GM23338 (cell line): ENCODE data around the gene DCDC1. TPM values are rescaled to one million over a fixed set of nuclear protein-coding genes. Genes with fewer than 3 reads are reported as not detected.

Experiments used
- ATAC-seq: fragments of 200-7000 bp; cut with Tn5 transposase; 3 replicates; pipeline ENCODE4 v1.9.1; 2020
- DNase-seq: peaks from one replicate; pipeline ENCODE4 v3.0.0-alpha.2; 2015; ENCODE audit warnings: low spot score
- H2AFZ ChIP-seq: fragments of 200-600 bp; sonication (generic); 2 replicates; pipeline ENCODE4 v1.8.0; 2016; ENCODE audit warnings: antibody characterized with exemption, mild to moderate bottlenecking, moderate library complexity
- H3F3A ChIP-seq: fragments of 200-600 bp; sonication (generic); replicated peaks from 2 replicates; pipeline ENCODE4 v1.8.0; 2017; ENCODE audit warnings: antibody characterized with exemption, mixed run types, low read depth
- H3K27ac ChIP-seq: fragments of 200-600 bp; sonication (generic); 2 replicates; pipeline ENCODE4 v1.6.1; 2016; ENCODE audit warnings: low read depth
- H3K27me3 ChIP-seq: fragments of 200-600 bp; sonication (generic); 2 replicates; pipeline ENCODE4 v1.8.0; 2016; ENCODE audit warnings: mild to moderate bottlenecking, mixed run types, moderate library complexity; ENCODE audit not compliant: insufficient read depth
- H3K36me3 ChIP-seq: fragments of 200-600 bp; sonication (generic); 2 replicates; pipeline ENCODE4 v1.8.0; 2016; ENCODE audit warnings: mild to moderate bottlenecking; ENCODE audit not compliant: insufficient read depth
- H3K4me1 ChIP-seq: fragments of 200-600 bp; sonication (generic); 2 replicates; pipeline ENCODE4 v1.8.0; 2016; ENCODE audit warnings: mild to moderate bottlenecking, moderate library complexity; ENCODE audit not compliant: insufficient read depth
- H3K4me2 ChIP-seq: fragments of 200-600 bp; sonication (generic); 2 replicates; pipeline ENCODE4 v1.7.1; 2017; ENCODE audit warnings: mixed run types
- H3K4me3 ChIP-seq: fragments of 200-600 bp; sonication (generic); 2 replicates; pipeline ENCODE4 v1.6.1; 2016; ENCODE audit warnings: mixed run types
- H3K79me2 ChIP-seq: fragments of 200-600 bp; sonication (generic); replicated peaks from 2 replicates; pipeline ENCODE4 v1.8.0; 2017; ENCODE audit warnings: mild to moderate bottlenecking; ENCODE audit not compliant: insufficient read depth
- H3K9me2 ChIP-seq: fragments of 200-600 bp; sonication (generic); 2 replicates; pipeline ENCODE4 v1.8.0; 2017; ENCODE audit not compliant: insufficient read depth
- H4K20me1 ChIP-seq: fragments of 200-600 bp; sonication (generic); replicated peaks from 2 replicates; pipeline ENCODE4 v1.8.0; 2017; ENCODE audit warnings: mild to moderate bottlenecking; ENCODE audit not compliant: insufficient read depth
- H3K27ac Mint-ChIP-seq: 2 replicates; pipeline ENCODE4 v1.8.0; 2020; ENCODE audit warnings: inconsistent platforms, mild to moderate bottlenecking, moderate library complexity, mixed read lengths
- H3K27me3 Mint-ChIP-seq: 3 replicates; pipeline ENCODE4 v1.8.0; 2022; ENCODE audit warnings: low read depth, mild to moderate bottlenecking, moderate library complexity, mixed read lengths, inconsistent platforms; ENCODE audit not compliant: insufficient read depth, poor library complexity
- H3K36me3 Mint-ChIP-seq: 3 replicates; pipeline ENCODE4 v1.8.0; 2021; ENCODE audit warnings: low read depth, mild to moderate bottlenecking, inconsistent platforms, moderate library complexity, mixed read lengths
- H3K4me1 Mint-ChIP-seq: 3 replicates; pipeline ENCODE4 v1.8.0; 2020; ENCODE audit warnings: mild to moderate bottlenecking, inconsistent platforms, mixed read lengths
- H3K4me3 Mint-ChIP-seq: 3 replicates; pipeline ENCODE4 v1.8.0; 2021; ENCODE audit warnings: moderate library complexity, mild to moderate bottlenecking, inconsistent platforms, mixed read lengths
- H3K9me3 Mint-ChIP-seq: 3 replicates; pipeline ENCODE4 v1.8.0; 2020; ENCODE audit warnings: moderate library complexity, mild to moderate bottlenecking, inconsistent platforms, mixed read lengths
- CREB1 ChIP-seq: fragments of 250-450 bp; sonication (Bioruptor Pico); IDR thresholded peaks from 2 replicates; pipeline ENCODE4 v1.5.0; 2020; ENCODE audit warnings: low read depth, mild to moderate bottlenecking, moderate library complexity
- CTCF ChIP-seq, 2 experiments: fragments of 200-600 bp in 1 of 2; sonication (generic) in 1 of 2; conservative IDR thresholded peaks; 2 replicates each; pipeline versions ENCODE4 v1.5.1 to v1.6.1; 2016 to 2017; ENCODE audit warnings: antibody characterized with exemption in 2 of 2, low read depth in 2 of 2, mild to moderate bottlenecking in 2 of 2, moderate library complexity in 1 of 2
- ETS1 ChIP-seq: IDR thresholded peaks from 2 replicates; pipeline ENCODE4 v1.6.1; 2016; ENCODE audit warnings: antibody characterized with exemption
- EZH2 ChIP-seq: fragments of 200-600 bp; sonication (generic); IDR thresholded peaks from one replicate; pipeline ENCODE4 v1.8.0; 2017; ENCODE audit warnings: antibody characterized with exemption, mild to moderate bottlenecking, low read depth; ENCODE audit not compliant: unreplicated experiment
- EZH2phosphoT487 ChIP-seq: fragments of 200-600 bp; sonication (generic); IDR thresholded peaks from one replicate; pipeline ENCODE4 v1.8.1; 2018; ENCODE audit warnings: antibody characterized with exemption; ENCODE audit not compliant: unreplicated experiment
- JUNB ChIP-seq: IDR thresholded peaks from one replicate; pipeline ENCODE4 v1.6.1; 2016; ENCODE audit warnings: antibody characterized with exemption; ENCODE audit not compliant: unreplicated experiment
- NANOG ChIP-seq: IDR thresholded peaks from 2 replicates; pipeline ENCODE4 v1.6.1; 2016; ENCODE audit warnings: antibody characterized with exemption, borderline replicate concordance
- POLR2AphosphoS5 ChIP-seq: IDR thresholded peaks from 2 replicates; pipeline ENCODE4 v1.6.1; 2016; ENCODE audit warnings: antibody characterized with exemption, low read depth
- REST ChIP-seq: IDR thresholded peaks from one replicate; pipeline ENCODE4 v1.6.1; 2018; ENCODE audit warnings: antibody characterized with exemption; ENCODE audit not compliant: unreplicated experiment
- STAT1 ChIP-seq: IDR thresholded peaks from one replicate; pipeline ENCODE4 v1.6.1; 2016; ENCODE audit warnings: antibody characterized with exemption; ENCODE audit not compliant: unreplicated experiment
- ZNF114 ChIP-seq: fragments of 250-450 bp; sonication (Bioruptor Pico); IDR thresholded peaks from 2 replicates; pipeline ENCODE4 v1.5.0; 2020; ENCODE audit warnings: mild to moderate bottlenecking, moderate library complexity
- ZNF331 ChIP-seq: fragments of 250-450 bp; sonication (Bioruptor Pico); IDR thresholded peaks from 2 replicates; pipeline ENCODE4 v1.5.0; 2020; ENCODE audit warnings: low read depth, mild to moderate bottlenecking, moderate library complexity
- ZNF462 ChIP-seq: fragments of 250-450 bp; sonication (Bioruptor Pico); IDR thresholded peaks from 2 replicates; pipeline ENCODE4 v1.5.0; 2020; ENCODE audit warnings: mild to moderate bottlenecking, moderate library complexity
- polyA plus RNA-seq: library from polyadenylated mRNA; unstranded; fragments of >200 nt; fragmentation: Nextera tagmentation; extraction: Ambion mirVana; gene quantifications from 2 replicates; pipeline ENCODE4 v1.2.1, GENCODE V29; 2016
- total RNA-seq: library from RNA; depleted of rRNA; stranded (reverse); fragments of >200 nt; shearing (Covaris generic); gene quantifications from 2 replicates; pipeline ENCODE4 v1.2.3, GENCODE V29; 2014

DCDC1 gene
- total and polyA plus RNA-seq, 2 experiments from 2014 or later = 0.56 to 0.58 TPM

GRCh38 chr11:30859669-30860068, 509.9 kb downstream of the DCDC1 start:
- H4K20me1 ChIP-seq = no peaks in the 10 kb centered on the region
- H3K27me3 ChIP-seq = no peaks in the 10 kb centered on the region
- no peaks in the 10 kb centered on the region for H3K36me3 ChIP-seq
- H3K4me2 ChIP-seq = peak overlapping the region; percentile 37
- H3K27ac ChIP-seq = no peak overlapping the region
- H3F3A ChIP-seq = no peaks in the 10 kb centered on the region
- no peak for TF ChIP-seq JUNB
- TF ChIP-seq CTCF (conservative IDR thresholded peaks at IDR 0.05; ENCODE audit: low read depth in 2 of 2) = no peak
- TF ChIP-seq ZNF331 (CRISPR knock-in tag) = no peak
- TF ChIP-seq REST = no peak
- TF ChIP-seq ZNF462 (CRISPR knock-in tag) = no peak
- TF ChIP-seq EZH2 = no peak
- TF ChIP-seq NANOG = no peak
- no peak for TF ChIP-seq CREB1
- no peak for TF ChIP-seq ZNF114
- no peak for TF ChIP-seq ETS1
- no peak for TF ChIP-seq POLR2AphosphoS5
- TF ChIP-seq STAT1 = no peak
- no peak for TF ChIP-seq EZH2phosphoT487
- no peaks in the 10 kb centered on the region for H3K79me2 ChIP-seq
- H2AFZ ChIP-seq = no peak overlapping the region; the same call in 1 of the 2 replicates
- Mint-ChIP-seq H3K4me3 (no peak overlapping the region), H3K36me3 (no peaks in the 10 kb centered on the region), H3K27ac (peak overlapping the region; percentile 59; the same call in 1 of the 2 replicates), H3K27me3 (no peaks in the 10 kb centered on the region), H3K9me3 (no peaks in the 10 kb centered on the region), H3K4me1 (peaks cover 31% of the 10 kb centered on the region)
- DNase-seq = no peak
- peak; percentile 49 for ATAC-seq
- no peak overlapping the region for H3K4me3 ChIP-seq
- H3K9me2 ChIP-seq = no peaks in the 10 kb centered on the region
- peaks cover 32% of the 10 kb centered on the region for H3K4me1 ChIP-seq
